ENCODE measurements around the gene ZNF3. TPM values are rescaled to one million over a fixed set of nuclear protein-coding genes. Genes with fewer than 3 reads are reported as not detected.

Gene ZNF3
- total RNA-seq, 2 donors from 2014 or later: 32.8 to 39.9 TPM

DNA sequence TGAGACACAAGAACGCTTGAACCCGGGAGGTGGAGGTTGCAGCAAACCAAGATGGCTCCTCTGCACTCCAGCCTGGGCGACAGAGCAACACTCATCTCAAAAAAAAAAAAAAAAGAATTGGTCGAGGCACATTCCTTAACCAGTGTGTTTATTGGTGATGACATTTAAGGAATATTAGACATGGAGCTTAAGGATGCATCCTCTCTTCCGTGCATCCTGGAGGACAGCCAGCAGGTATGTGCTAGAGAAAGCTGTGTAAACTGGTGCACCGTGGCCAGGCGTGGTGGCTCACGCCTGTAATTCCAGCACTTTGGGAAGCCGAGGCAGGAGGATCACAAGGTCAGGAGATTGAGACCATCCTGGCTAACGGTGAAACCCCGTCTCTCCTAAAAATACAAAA lies 54.3 kb downstream of the ZNF3 start:
- no peaks in the 10 kb centered on the region for H3K9me3 ChIP-seq (ENCODE audit: control insufficient read depth, low read length)
- Mint-ChIP-seq H3K4me3 (no peak overlapping the region), H3K9me3 (peaks cover 3% of the 10 kb centered on the region), H3K27me3 (ENCODE audit: insufficient read depth) (no peaks in the 10 kb centered on the region), H3K4me1 (no peaks in the 10 kb centered on the region), H3K27ac (no peak overlapping the region), H3K36me3 (ENCODE audit: low read depth) (peaks cover 86% of the 10 kb centered on the region)
- 95 to 100% methylated on average over 8 to 11 of the region's 11 CpGs for WGBS, 2 experiments (ENCODE audit: insufficient coverage in 1 of 2, insufficient read length in 1 of 2)
- no peaks in the 10 kb centered on the region for H3K4me1 ChIP-seq (ENCODE audit: control insufficient read depth, insufficient read depth, low read length)
- no peak overlapping the region for H3K4me3 ChIP-seq (ENCODE audit: low read length)
- H3K36me3 ChIP-seq (ENCODE audit: control insufficient read depth, insufficient read depth, low read length): peaks cover 86% of the 10 kb centered on the region
- H3K9ac ChIP-seq (ENCODE audit: extremely low read depth, low read length, poor library complexity, severe bottlenecking): no peak overlapping the region
- TF ChIP-seq, protein P1, sequence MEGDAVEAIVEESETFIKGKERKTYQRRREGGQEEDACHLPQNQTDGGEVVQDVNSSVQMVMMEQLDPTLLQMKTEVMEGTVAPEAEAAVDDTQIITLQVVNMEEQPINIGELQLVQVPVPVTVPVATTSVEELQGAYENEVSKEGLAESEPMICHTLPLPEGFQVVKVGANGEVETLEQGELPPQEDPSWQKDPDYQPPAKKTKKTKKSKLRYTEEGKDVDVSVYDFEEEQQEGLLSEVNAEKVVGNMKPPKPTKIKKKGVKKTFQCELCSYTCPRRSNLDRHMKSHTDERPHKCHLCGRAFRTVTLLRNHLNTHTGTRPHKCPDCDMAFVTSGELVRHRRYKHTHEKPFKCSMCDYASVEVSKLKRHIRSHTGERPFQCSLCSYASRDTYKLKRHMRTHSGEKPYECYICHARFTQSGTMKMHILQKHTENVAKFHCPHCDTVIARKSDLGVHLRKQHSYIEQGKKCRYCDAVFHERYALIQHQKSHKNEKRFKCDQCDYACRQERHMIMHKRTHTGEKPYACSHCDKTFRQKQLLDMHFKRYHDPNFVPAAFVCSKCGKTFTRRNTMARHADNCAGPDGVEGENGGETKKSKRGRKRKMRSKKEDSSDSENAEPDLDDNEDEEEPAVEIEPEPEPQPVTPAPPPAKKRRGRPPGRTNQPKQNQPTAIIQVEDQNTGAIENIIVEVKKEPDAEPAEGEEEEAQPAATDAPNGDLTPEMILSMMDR (conservative IDR thresholded peaks at IDR 0.05): no peak
- H3K27me3 ChIP-seq (ENCODE audit: control insufficient read depth, insufficient read depth, low read length, poor library complexity, severe bottlenecking): no peaks in the 10 kb centered on the region
- no peak for DNase-seq
- H3K27ac ChIP-seq (ENCODE audit: low read depth, low read length): no peak overlapping the region

DNA sequence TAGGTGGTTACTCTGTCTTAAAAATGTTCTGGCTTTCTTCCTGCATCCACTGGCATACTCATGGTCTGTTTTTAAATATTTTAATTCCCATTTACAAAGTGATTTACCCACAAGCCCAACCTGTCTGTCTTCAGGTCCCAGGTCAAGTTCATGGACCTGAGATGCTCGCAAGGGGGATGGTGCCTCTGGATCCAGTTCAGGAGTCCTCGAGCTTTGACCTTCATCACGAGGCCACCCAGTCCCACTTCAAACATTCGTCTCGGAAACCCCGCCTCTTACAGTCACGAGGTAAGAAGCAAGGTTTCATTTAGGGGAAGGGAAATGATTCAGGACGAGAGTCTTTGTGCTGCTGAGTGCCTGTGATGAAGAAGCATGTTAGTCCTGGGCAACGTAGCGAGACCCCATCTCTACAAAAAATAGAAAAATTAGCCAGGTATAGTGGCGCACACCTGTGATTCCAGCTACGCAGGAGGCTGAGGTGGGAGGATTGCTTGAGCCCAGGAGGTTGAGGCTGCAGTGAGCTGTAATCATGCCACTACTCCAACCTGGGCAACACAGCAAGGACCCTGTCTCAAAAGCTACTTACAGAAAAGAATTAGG lies 57.4 kb downstream of the ZNF3 start:
- Histone ChIP-seq H3K9ac (ENCODE audit: extremely low read depth, low read length, poor library complexity, severe bottlenecking) (no peak overlapping the region), H3K4me3 (ENCODE audit: low read length) (no peak overlapping the region), H3K9me3 (ENCODE audit: control insufficient read depth, low read length) (no peaks in the 10 kb centered on the region), H3K4me1 (ENCODE audit: control insufficient read depth, insufficient read depth, low read length) (no peaks in the 10 kb centered on the region), H3K36me3 (ENCODE audit: control insufficient read depth, insufficient read depth, low read length) (peaks cover 70% of the 10 kb centered on the region), H3K27ac (ENCODE audit: low read depth, low read length) (no peak overlapping the region), H3K27me3 (ENCODE audit: control insufficient read depth, insufficient read depth, low read length, poor library complexity, severe bottlenecking) (no peaks in the 10 kb centered on the region)
- TF ChIP-seq, protein P1 (conservative IDR thresholded peaks at IDR 0.05): no peak
- Mint-ChIP-seq H3K27me3 (ENCODE audit: insufficient read depth) (no peaks in the 10 kb centered on the region), H3K9me3 (no peaks in the 10 kb centered on the region), H3K36me3 (ENCODE audit: low read depth) (peaks cover 74% of the 10 kb centered on the region), H3K4me3 (no peak overlapping the region), H3K4me1 (peaks cover 6% of the 10 kb centered on the region), H3K27ac (no peak overlapping the region)
- no peak for DNase-seq
- 96% methylated on average over 12 of the region's 12 CpGs for WGBS, 2 experiments (ENCODE audit: insufficient coverage in 1 of 2, insufficient read length in 1 of 2)

DNA sequence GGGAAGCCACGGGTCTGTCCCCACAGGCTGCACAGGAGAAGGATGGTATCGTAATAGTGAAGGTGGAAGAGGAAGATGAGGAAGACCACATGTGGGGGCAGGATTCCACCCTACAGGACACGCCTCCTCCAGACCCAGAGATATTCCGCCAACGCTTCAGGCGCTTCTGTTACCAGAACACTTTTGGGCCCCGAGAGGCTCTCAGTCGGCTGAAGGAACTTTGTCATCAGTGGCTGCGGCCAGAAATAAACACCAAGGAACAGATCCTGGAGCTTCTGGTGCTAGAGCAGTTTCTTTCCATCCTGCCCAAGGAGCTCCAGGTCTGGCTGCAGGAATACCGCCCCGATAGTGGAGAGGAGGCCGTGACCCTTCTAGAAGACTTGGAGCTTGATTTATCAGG lies 58.0 kb downstream of the ZNF3 start:
- 97 to 100% methylated on average over 11 to 12 of the region's 12 CpGs for WGBS, 2 experiments (ENCODE audit: insufficient coverage in 1 of 2, insufficient read length in 1 of 2)
- H3K27ac Mint-ChIP-seq: no peak overlapping the region

More for the DNA sequence above, 58.0 kb downstream of the ZNF3 start:
- Histone ChIP-seq H3K27me3 (ENCODE audit: control insufficient read depth, insufficient read depth, low read length, poor library complexity, severe bottlenecking) (no peaks in the 10 kb centered on the region), H3K4me1 (ENCODE audit: control insufficient read depth, insufficient read depth, low read length) (no peaks in the 10 kb centered on the region), H3K9me3 (ENCODE audit: control insufficient read depth, low read length) (no peaks in the 10 kb centered on the region), H3K27ac (ENCODE audit: low read depth, low read length) (no peak overlapping the region), H3K9ac (ENCODE audit: extremely low read depth, low read length, poor library complexity, severe bottlenecking) (no peak overlapping the region), H3K36me3 (ENCODE audit: control insufficient read depth, insufficient read depth, low read length) (peaks cover 69% of the 10 kb centered on the region), H3K4me3 (ENCODE audit: low read length) (no peak overlapping the region)
- H3K9me3 Mint-ChIP-seq: no peaks in the 10 kb centered on the region
- DNase-seq: no peak
- no peak overlapping the region for H3K4me3 Mint-ChIP-seq
- no peaks in the 10 kb centered on the region for H3K27me3 Mint-ChIP-seq (ENCODE audit: insufficient read depth)
- TF ChIP-seq, protein P1 (conservative IDR thresholded peaks at IDR 0.05): no peak
- peaks cover 74% of the 10 kb centered on the region for H3K36me3 Mint-ChIP-seq (ENCODE audit: low read depth)
- peaks cover 6% of the 10 kb centered on the region for H3K4me1 Mint-ChIP-seq

Data from endodermal cell (in vitro differentiated cells).